ENCODE data around the gene EPHA3.

The EPHA3 gene

GRCh38 chr3:89107461-89108290 lies at the start of gene EPHA3:
Gene EPHA3 (plus strand): TSS chr3:89107621. CDS start chr3:89107749, 128 bp downstream.
- no peak for DNase-seq

GRCh38 chr3:89058371-89058770 lies 49.0 kb upstream of the EPHA3 start:
- DNase-seq, result no peak

- DNase-seq, result no peak
Observed at GRCh38 chr3:89059211-89059925, 48.1 kb upstream of the EPHA3 start.

GRCh38 chr3:89061259-89061658 lies 46.2 kb upstream of the EPHA3 start:
- DNase-seq, result no peak

GRCh38 chr3:89067736-89068135 lies 39.7 kb upstream of the EPHA3 start:
- no peak for DNase-seq

- DNase-seq, result no peak
Observed at GRCh38 chr3:89072642-89073041, 34.8 kb upstream of the EPHA3 start.

GRCh38 chr3:89079944-89080343 lies 27.5 kb upstream of the EPHA3 start:
- DNase-seq, result no peak

GRCh38 chr3:89087851-89088250 lies 19.6 kb upstream of the EPHA3 start:
- DNase-seq, result no peak

GRCh38 chr3:89098173-89098572 lies 9.2 kb upstream of the EPHA3 start:
- no peak for DNase-seq

- DNase-seq, result no peak
Observed at GRCh38 chr3:89098964-89099585, 8.3 kb upstream of the EPHA3 start.

GRCh38 chr3:89101251-89101650 lies 6.2 kb upstream of the EPHA3 start:
- DNase-seq, result no peak

GRCh38 chr3:89101921-89102320 lies 5.5 kb upstream of the EPHA3 start:
- no peak for DNase-seq

- no peak for DNase-seq
Observed at GRCh38 chr3:89104499-89104898, 2.9 kb upstream of the EPHA3 start.

GRCh38 chr3:89105503-89105902 lies 1.9 kb upstream of the EPHA3 start:
- no peak for DNase-seq

- DNase-seq, result no peak
Observed at GRCh38 chr3:89108291-89108550, 800 bp downstream of the EPHA3 start.

GRCh38 chr3:89113344-89113743 lies 5.9 kb downstream of the EPHA3 start:
- DNase-seq, result no peak

GRCh38 chr3:89113893-89114840 lies 6.7 kb downstream of the EPHA3 start:
- DNase-seq, result no peak

GRCh38 chr3:89114841-89115223 lies 7.4 kb downstream of the EPHA3 start:
- DNase-seq, result no peak

- DNase-seq, result no peak
Observed at GRCh38 chr3:89116476-89116875, 9.1 kb downstream of the EPHA3 start.

- no peak for DNase-seq
Observed at GRCh38 chr3:89138048-89138447, 30.6 kb downstream of the EPHA3 start.

GRCh38 chr3:89139870-89140269 lies 32.4 kb downstream of the EPHA3 start:
- DNase-seq, result no peak

GRCh38 chr3:89144080-89144479 lies 36.7 kb downstream of the EPHA3 start:
- no peak for DNase-seq

- DNase-seq, result no peak
Observed at GRCh38 chr3:89145995-89146394, 38.6 kb downstream of the EPHA3 start.
